SK-N-SH treated with all-trans-retinoic acid at 6 μM for 48 hours (cell line): ENCODE data around the gene AQP12A.

Experiments used
- ATAC-seq: fragments of 200-7000 bp; cut with Tn5 transposase; 3 replicates; pipeline ENCODE4 v1.9.1; 2020; ENCODE audit warnings: mild to moderate bottlenecking, moderate library complexity
- ARNTL ChIP-seq: fragments of 450-650 bp; formaldehyde crosslinking; IDR thresholded peaks from 2 replicates; pipeline ENCODE4 v1.5.0; 2020; ENCODE audit warnings: low read depth, mild to moderate bottlenecking, moderate library complexity, borderline replicate concordance
- BACH2 ChIP-seq: fragments of 250-450 bp; sonication (Bioruptor Pico); IDR thresholded peaks from 2 replicates; pipeline ENCODE4 v1.9.0; 2021; ENCODE audit warnings: mild to moderate bottlenecking, borderline replicate concordance
- CSDC2 ChIP-seq: fragments of 250-450 bp; sonication (Bioruptor Pico); IDR thresholded peaks from 2 replicates; pipeline ENCODE4 v1.5.0; 2020; ENCODE audit warnings: mild to moderate bottlenecking, moderate library complexity
- GLIS3 ChIP-seq: fragments of 250-450 bp; sonication (Bioruptor Pico); IDR thresholded peaks from 2 replicates; pipeline ENCODE4 v1.5.0; 2020; ENCODE audit warnings: mild to moderate bottlenecking, moderate library complexity
- ISL1 ChIP-seq: fragments of 250-450 bp; sonication (Bioruptor Pico); IDR thresholded peaks from 2 replicates; pipeline ENCODE4 v2.1.2; 2022; ENCODE audit warnings: mild to moderate bottlenecking, moderate library complexity
- PPARA ChIP-seq: fragments of 250-450 bp; sonication (Bioruptor Pico); IDR thresholded peaks from 2 replicates; pipeline ENCODE4 v1.5.0; 2020; ENCODE audit warnings: mild to moderate bottlenecking, borderline replicate concordance
- RARB ChIP-seq: fragments of 250-450 bp; sonication (Bioruptor Pico); IDR thresholded peaks from 2 replicates; pipeline ENCODE4 v1.8.0; 2021; ENCODE audit warnings: mild to moderate bottlenecking, moderate library complexity
- SNAI2 ChIP-seq: fragments of 250-450 bp; sonication (Bioruptor Pico); IDR thresholded peaks from 2 replicates; pipeline ENCODE4 v1.5.0; 2020; ENCODE audit warnings: mild to moderate bottlenecking, moderate library complexity
- TCF4 ChIP-seq: fragments of 250-450 bp; sonication (Bioruptor Pico); IDR thresholded peaks from 2 replicates; pipeline ENCODE4 v1.8.0; 2021; ENCODE audit warnings: mild to moderate bottlenecking, moderate library complexity, borderline replicate concordance
- TOX ChIP-seq: fragments of 250-450 bp; sonication (Bioruptor Pico); IDR thresholded peaks from 2 replicates; pipeline ENCODE4 v1.8.0; 2021; ENCODE audit warnings: mild to moderate bottlenecking, moderate library complexity, borderline replicate concordance
- ZC3H10 ChIP-seq: fragments of 250-450 bp; sonication (Bioruptor Pico); IDR thresholded peaks from 2 replicates; pipeline ENCODE4 v1.5.1; 2021; ENCODE audit warnings: mild to moderate bottlenecking, moderate library complexity
- ZFP3 ChIP-seq: fragments of 250-450 bp; sonication (Bioruptor Pico); IDR thresholded peaks from 2 replicates; pipeline ENCODE4 v1.5.0; 2020; ENCODE audit warnings: mild to moderate bottlenecking, moderate library complexity
- ZFP30 ChIP-seq: fragments of 450-650 bp; formaldehyde crosslinking; IDR thresholded peaks from 2 replicates; pipeline ENCODE4 v1.5.0; 2022; ENCODE audit warnings: mild to moderate bottlenecking, moderate library complexity
- ZNF565 ChIP-seq: fragments of 450-650 bp; formaldehyde crosslinking; conservative IDR thresholded peaks from 2 replicates; pipeline ENCODE4 v1.5.0; 2020; ENCODE audit warnings: low read depth, mild to moderate bottlenecking, moderate library complexity
- ZNF70 ChIP-seq: fragments of 450-650 bp; formaldehyde crosslinking; IDR thresholded peaks from 2 replicates; pipeline ENCODE4 v1.5.0; 2020; ENCODE audit warnings: mild to moderate bottlenecking, moderate library complexity
- ZNF8 ChIP-seq: fragments of 450-650 bp; formaldehyde crosslinking; IDR thresholded peaks from 2 replicates; pipeline ENCODE4 v1.5.0; 2020; ENCODE audit warnings: mild to moderate bottlenecking, moderate library complexity
- TF ChIP-seq, protein P1 (sequence below): fragments of 250-450 bp; sonication (Bioruptor Pico); IDR thresholded peaks from 2 replicates; pipeline ENCODE4 v1.8.0; 2021; ENCODE audit warnings: low read depth, mild to moderate bottlenecking, moderate library complexity, borderline replicate concordance
- TF ChIP-seq, protein P2 (sequence below): fragments of 250-450 bp; sonication (Bioruptor Pico); IDR thresholded peaks from 2 replicates; pipeline ENCODE4 v1.5.1; 2021; ENCODE audit warnings: mild to moderate bottlenecking, moderate library complexity
- TF ChIP-seq, protein P3 (sequence below): fragments of 250-450 bp; sonication (Bioruptor Pico); IDR thresholded peaks from 2 replicates; pipeline ENCODE4 v1.8.0; 2020; ENCODE audit warnings: mild to moderate bottlenecking, moderate library complexity, borderline replicate concordance
- TF ChIP-seq, protein P4 (sequence below): fragments of 250-450 bp; sonication (Bioruptor Pico); IDR thresholded peaks from 2 replicates; pipeline ENCODE4 v1.5.0; 2020; ENCODE audit warnings: mild to moderate bottlenecking, moderate library complexity
- TF ChIP-seq, protein P5 (sequence below): fragments of 250-450 bp; sonication (Bioruptor Pico); IDR thresholded peaks from 2 replicates; pipeline ENCODE4 v1.5.1; 2020; ENCODE audit warnings: low read depth, mild to moderate bottlenecking, moderate library complexity

Gene AQP12A

DNA sequence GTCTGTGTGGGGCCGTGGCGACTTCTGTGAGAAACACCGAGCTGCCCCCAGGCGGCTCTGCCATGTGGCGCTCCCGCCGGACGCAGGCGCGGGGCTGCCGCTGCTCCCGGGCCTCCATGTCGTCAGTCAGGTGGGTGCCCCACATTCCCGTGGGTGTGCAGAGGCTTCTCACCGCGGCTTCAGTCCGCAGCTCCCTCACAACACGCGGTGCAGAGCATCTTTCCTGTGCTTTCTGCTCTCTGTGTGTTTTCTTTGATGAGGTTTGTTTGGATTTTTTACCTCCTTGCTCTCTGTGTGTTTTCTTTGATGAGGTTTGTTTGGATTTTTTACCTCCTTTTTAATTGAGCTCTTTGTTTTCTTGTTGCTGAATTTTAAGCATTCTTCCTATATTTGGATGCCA is 13.0 kb downstream of the AQP12A start:
- no peak for TF ChIP-seq PPARA
- TF ChIP-seq ZNF565 (CRISPR knock-in tag), result no peak
- TF ChIP-seq SNAI2 (CRISPR knock-in tag), result no peak
- no peak for TF ChIP-seq ZFP3 (CRISPR knock-in tag)
- no peak for TF ChIP-seq BACH2 (CRISPR knock-in tag)
- no peak for TF ChIP-seq ARNTL (CRISPR knock-in tag)
- no peak for TF ChIP-seq ZC3H10 (CRISPR knock-in tag)
- TF ChIP-seq RARB (CRISPR knock-in tag), result no peak
- no peak for TF ChIP-seq CSDC2
- TF ChIP-seq TCF4 (CRISPR knock-in tag), result no peak
- no peak for TF ChIP-seq ZNF8 (CRISPR knock-in tag)
- TF ChIP-seq ZNF70 (CRISPR knock-in tag), result no peak
- no peak for TF ChIP-seq ZFP30
- TF ChIP-seq, protein P1, sequence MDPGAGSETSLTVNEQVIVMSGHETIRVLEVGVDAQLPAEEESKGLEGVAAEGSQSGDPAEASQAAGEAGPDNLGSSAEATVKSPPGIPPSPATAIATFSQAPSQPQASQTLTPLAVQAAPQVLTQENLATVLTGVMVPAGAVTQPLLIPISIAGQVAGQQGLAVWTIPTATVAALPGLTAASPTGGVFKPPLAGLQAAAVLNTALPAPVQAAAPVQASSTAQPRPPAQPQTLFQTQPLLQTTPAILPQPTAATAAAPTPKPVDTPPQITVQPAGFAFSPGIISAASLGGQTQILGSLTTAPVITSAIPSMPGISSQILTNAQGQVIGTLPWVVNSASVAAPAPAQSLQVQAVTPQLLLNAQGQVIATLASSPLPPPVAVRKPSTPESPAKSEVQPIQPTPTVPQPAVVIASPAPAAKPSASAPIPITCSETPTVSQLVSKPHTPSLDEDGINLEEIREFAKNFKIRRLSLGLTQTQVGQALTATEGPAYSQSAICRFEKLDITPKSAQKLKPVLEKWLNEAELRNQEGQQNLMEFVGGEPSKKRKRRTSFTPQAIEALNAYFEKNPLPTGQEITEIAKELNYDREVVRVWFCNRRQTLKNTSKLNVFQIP (CRISPR knock-in tag), result no peak
- no peak for TF ChIP-seq GLIS3 (CRISPR knock-in tag)
- TF ChIP-seq TOX (CRISPR knock-in tag), result no peak
- no peak for TF ChIP-seq ISL1 (CRISPR knock-in tag)
- TF ChIP-seq, protein P2, sequence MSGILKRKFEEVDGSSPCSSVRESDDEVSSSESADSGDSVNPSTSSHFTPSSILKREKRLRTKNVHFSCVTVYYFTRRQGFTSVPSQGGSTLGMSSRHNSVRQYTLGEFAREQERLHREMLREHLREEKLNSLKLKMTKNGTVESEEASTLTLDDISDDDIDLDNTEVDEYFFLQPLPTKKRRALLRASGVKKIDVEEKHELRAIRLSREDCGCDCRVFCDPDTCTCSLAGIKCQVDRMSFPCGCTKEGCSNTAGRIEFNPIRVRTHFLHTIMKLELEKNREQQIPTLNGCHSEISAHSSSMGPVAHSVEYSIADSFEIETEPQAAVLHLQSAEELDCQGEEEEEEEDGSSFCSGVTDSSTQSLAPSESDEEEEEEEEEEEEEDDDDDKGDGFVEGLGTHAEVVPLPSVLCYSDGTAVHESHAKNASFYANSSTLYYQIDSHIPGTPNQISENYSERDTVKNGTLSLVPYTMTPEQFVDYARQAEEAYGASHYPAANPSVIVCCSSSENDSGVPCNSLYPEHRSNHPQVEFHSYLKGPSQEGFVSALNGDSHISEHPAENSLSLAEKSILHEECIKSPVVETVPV (CRISPR knock-in tag), result no peak
- TF ChIP-seq, protein P3, sequence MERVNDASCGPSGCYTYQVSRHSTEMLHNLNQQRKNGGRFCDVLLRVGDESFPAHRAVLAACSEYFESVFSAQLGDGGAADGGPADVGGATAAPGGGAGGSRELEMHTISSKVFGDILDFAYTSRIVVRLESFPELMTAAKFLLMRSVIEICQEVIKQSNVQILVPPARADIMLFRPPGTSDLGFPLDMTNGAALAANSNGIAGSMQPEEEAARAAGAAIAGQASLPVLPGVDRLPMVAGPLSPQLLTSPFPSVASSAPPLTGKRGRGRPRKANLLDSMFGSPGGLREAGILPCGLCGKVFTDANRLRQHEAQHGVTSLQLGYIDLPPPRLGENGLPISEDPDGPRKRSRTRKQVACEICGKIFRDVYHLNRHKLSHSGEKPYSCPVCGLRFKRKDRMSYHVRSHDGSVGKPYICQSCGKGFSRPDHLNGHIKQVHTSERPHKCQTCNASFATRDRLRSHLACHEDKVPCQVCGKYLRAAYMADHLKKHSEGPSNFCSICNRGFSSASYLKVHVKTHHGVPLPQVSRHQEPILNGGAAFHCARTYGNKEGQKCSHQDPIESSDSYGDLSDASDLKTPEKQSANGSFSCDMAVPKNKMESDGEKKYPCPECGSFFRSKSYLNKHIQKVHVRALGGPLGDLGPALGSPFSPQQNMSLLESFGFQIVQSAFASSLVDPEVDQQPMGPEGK (CRISPR knock-in tag), result no peak
- TF ChIP-seq, protein P4, sequence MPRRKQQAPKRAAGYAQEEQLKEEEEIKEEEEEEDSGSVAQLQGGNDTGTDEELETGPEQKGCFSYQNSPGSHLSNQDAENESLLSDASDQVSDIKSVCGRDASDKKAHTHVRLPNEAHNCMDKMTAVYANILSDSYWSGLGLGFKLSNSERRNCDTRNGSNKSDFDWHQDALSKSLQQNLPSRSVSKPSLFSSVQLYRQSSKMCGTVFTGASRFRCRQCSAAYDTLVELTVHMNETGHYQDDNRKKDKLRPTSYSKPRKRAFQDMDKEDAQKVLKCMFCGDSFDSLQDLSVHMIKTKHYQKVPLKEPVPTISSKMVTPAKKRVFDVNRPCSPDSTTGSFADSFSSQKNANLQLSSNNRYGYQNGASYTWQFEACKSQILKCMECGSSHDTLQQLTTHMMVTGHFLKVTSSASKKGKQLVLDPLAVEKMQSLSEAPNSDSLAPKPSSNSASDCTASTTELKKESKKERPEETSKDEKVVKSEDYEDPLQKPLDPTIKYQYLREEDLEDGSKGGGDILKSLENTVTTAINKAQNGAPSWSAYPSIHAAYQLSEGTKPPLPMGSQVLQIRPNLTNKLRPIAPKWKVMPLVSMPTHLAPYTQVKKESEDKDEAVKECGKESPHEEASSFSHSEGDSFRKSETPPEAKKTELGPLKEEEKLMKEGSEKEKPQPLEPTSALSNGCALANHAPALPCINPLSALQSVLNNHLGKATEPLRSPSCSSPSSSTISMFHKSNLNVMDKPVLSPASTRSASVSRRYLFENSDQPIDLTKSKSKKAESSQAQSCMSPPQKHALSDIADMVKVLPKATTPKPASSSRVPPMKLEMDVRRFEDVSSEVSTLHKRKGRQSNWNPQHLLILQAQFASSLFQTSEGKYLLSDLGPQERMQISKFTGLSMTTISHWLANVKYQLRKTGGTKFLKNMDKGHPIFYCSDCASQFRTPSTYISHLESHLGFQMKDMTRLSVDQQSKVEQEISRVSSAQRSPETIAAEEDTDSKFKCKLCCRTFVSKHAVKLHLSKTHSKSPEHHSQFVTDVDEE (CRISPR knock-in tag), result no peak
- ATAC-seq, result no peak

DNA sequence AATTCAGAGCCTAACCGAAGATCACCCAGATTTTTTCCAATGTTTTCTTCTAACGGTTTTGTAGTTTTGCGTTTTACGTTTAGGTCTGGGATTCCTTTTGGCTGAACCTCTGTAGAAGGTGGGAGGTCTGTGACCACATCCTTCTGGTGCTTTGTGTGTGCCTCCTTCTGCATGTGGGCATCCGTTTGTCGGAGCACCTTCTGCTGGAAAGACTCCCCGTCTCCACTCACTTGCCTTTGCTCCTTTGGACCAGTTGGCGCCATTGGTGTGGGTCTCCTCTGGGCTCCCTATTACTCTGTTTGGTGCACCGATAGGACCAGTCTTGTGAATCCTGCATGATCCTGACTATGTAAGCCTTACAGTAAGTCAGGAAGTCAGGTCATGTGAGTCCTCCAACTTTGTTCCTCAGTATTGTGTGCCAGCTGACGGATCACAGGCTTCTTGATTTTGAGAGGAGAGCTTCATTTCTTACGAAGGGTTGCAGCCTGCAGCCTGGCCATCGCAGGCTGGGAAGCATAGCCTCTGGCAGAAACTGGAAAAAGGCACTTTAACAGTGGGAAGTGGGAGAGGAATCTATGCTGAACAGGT is 13.6 kb downstream of the AQP12A start:
- ATAC-seq, result no peak

More for the DNA sequence above, 13.6 kb downstream of the AQP12A start:
- TF ChIP-seq, protein P3 (CRISPR knock-in tag), result no peak
- TF ChIP-seq TCF4 (CRISPR knock-in tag), result no peak
- TF ChIP-seq, protein P1 (CRISPR knock-in tag), result no peak
- TF ChIP-seq, protein P5, sequence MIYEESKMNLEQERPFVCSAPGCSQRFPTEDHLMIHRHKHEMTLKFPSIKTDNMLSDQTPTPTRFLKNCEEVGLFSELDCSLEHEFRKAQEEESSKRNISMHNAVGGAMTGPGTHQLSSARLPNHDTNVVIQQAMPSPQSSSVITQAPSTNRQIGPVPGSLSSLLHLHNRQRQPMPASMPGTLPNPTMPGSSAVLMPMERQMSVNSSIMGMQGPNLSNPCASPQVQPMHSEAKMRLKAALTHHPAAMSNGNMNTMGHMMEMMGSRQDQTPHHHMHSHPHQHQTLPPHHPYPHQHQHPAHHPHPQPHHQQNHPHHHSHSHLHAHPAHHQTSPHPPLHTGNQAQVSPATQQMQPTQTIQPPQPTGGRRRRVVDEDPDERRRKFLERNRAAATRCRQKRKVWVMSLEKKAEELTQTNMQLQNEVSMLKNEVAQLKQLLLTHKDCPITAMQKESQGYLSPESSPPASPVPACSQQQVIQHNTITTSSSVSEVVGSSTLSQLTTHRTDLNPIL, result no peak
